22Rv1 (cell line): ENCODE results near the gene NXPE1.

Experiments used
- CTCF ChIP-seq: fragments of 450-650 bp; IDR thresholded peaks from 2 replicates; pipeline ENCODE4 v1.5.1; 2017; ENCODE audit warnings: mild to moderate bottlenecking
- ZFX ChIP-seq: fragments of 450-650 bp; IDR thresholded peaks from 2 replicates; pipeline ENCODE4 v1.6.1; 2017; ENCODE audit warnings: antibody characterized with exemption, borderline replicate concordance

- TF ChIP-seq CTCF (no peak), ZFX (no peak)
Measured at GRCh38 chr11:114511079-114511478, 48.6 kb downstream of the NXPE1 start.
